ENCODE measurements around the gene SLIT3. TPM values are rescaled to one million over a fixed set of nuclear protein-coding genes. Genes with fewer than 3 reads are reported as not detected.
A peak's percentile ranks its signal among the peaks of the same experiment; 100 is the strongest.

Gene SLIT3
- total and polyA plus RNA-seq, 4 donors, result 4.6 to 48.5 (median 19.8) TPM

GRCh38 chr5:168883991-168884390 is 416.9 kb downstream of the SLIT3 start:
- WGBS, 2 donors, result 58 to 77% methylated on average over 8 of the region's 8 CpGs
- Histone ChIP-seq H3K27ac (ENCODE audit: low read depth in 1 of 2, low read length in 1 of 2) (no peak overlapping the region), H3K4me3 (no peak overlapping the region), H3K9me3 (ENCODE audit: control insufficient read depth in 4 of 4, insufficient read depth in 3 of 4, low read length in 3 of 4) (peaks cover 0 to 2% (median 0%) of the 10 kb centered on the region in 4 donors), H3K36me3 (ENCODE audit: control insufficient read depth in 4 of 4, insufficient read depth in 4 of 4, low read length in 4 of 4) (no peaks in the 10 kb centered on the region), H3K27me3 (ENCODE audit: control insufficient read depth in 3 of 3, insufficient read depth in 3 of 3, low read length in 2 of 3) (peaks cover 0 to 29% (median 5%) of the 10 kb centered on the region in 3 donors), H3K4me1 (ENCODE audit: control insufficient read depth in 5 of 5, insufficient read depth in 5 of 5, low read length in 5 of 5) (peaks cover 0 to 52% (median 16%) of the 10 kb centered on the region in 5 donors), H3K9ac (ENCODE audit: insufficient read depth in 1 of 2, low read length in 2 of 2) (no peak overlapping the region)
- TF ChIP-seq CTCF (IDR thresholded peaks at IDR 0.05; ENCODE audit: control extremely low read depth, extremely low read depth), result no peak
- peak in 2 of 3 donors; percentile 45 to 52 for DNase-seq
- no peak for ATAC-seq (ENCODE audit: insufficient read depth, low FRiP score)

- 68 to 78% methylated on average over 16 of the region's 16 CpGs for WGBS, 2 donors
- no peaks in the 10 kb centered on the region for H3K36me3 ChIP-seq (ENCODE audit: control insufficient read depth in 4 of 4, insufficient read depth in 4 of 4, low read length in 4 of 4)
- H3K27ac ChIP-seq (ENCODE audit: low read depth in 1 of 2, low read length in 1 of 2), result no peak overlapping the region
- H3K9ac ChIP-seq (ENCODE audit: insufficient read depth in 1 of 2, low read length in 2 of 2), result no peak overlapping the region
- H3K9me3 ChIP-seq (ENCODE audit: control insufficient read depth in 4 of 4, insufficient read depth in 3 of 4, low read length in 3 of 4), result peaks cover 0 to 2% (median 0%) of the 10 kb centered on the region in 4 donors
- no peak for ATAC-seq (ENCODE audit: insufficient read depth, low FRiP score)
- H3K4me3 ChIP-seq, result no peak overlapping the region
- H3K4me1 ChIP-seq (ENCODE audit: control insufficient read depth in 5 of 5, insufficient read depth in 5 of 5, low read length in 5 of 5), result peaks cover 0 to 52% (median 16%) of the 10 kb centered on the region in 5 donors
- H3K27me3 ChIP-seq (ENCODE audit: control insufficient read depth in 3 of 3, insufficient read depth in 3 of 3, low read length in 2 of 3), result peaks cover 0 to 26% (median 5%) of the 10 kb centered on the region in 3 donors
- no peak for TF ChIP-seq CTCF (IDR thresholded peaks at IDR 0.05; ENCODE audit: control extremely low read depth, extremely low read depth)
- peak; percentile 57 to 75 (median 67) for DNase-seq
Observed at GRCh38 chr5:168883281-168883741, 417.6 kb downstream of the SLIT3 start.

GRCh38 chr5:168882283-168882682 is 418.7 kb downstream of the SLIT3 start:
- no peak for ATAC-seq (ENCODE audit: insufficient read depth, low FRiP score)

More at GRCh38 chr5:168882283-168882682, 418.7 kb downstream of the SLIT3 start:
- H3K36me3 ChIP-seq (ENCODE audit: control insufficient read depth in 4 of 4, insufficient read depth in 4 of 4, low read length in 4 of 4), result no peaks in the 10 kb centered on the region
- peaks cover 0 to 52% (median 16%) of the 10 kb centered on the region in 5 donors for H3K4me1 ChIP-seq (ENCODE audit: control insufficient read depth in 5 of 5, insufficient read depth in 5 of 5, low read length in 5 of 5)
- TF ChIP-seq CTCF (IDR thresholded peaks at IDR 0.05; ENCODE audit: control extremely low read depth, extremely low read depth), result no peak
- H3K9me3 ChIP-seq (ENCODE audit: control insufficient read depth in 4 of 4, insufficient read depth in 3 of 4, low read length in 3 of 4), result peaks cover 0 to 4% (median 0%) of the 10 kb centered on the region in 4 donors
- peak overlapping the region in 1 of 2 donors; percentile 9 for H3K27ac ChIP-seq (ENCODE audit: low read depth in 1 of 2, low read length in 1 of 2)
- DNase-seq, result no peak
- H3K27me3 ChIP-seq (ENCODE audit: control insufficient read depth in 3 of 3, insufficient read depth in 3 of 3, low read length in 2 of 3), result peaks cover 0 to 21% (median 2%) of the 10 kb centered on the region in 3 donors
- WGBS, 2 donors, result 76 to 88% methylated on average over 12 of the region's 12 CpGs
- H3K4me3 ChIP-seq, result no peak overlapping the region
- H3K9ac ChIP-seq (ENCODE audit: insufficient read depth in 1 of 2, low read length in 2 of 2), result no peak overlapping the region
